DND-41 (cell line): ENCODE results near the gene PITPNM3.

Experiments
- EZH2 ChIP-seq: IDR thresholded peaks from 3 replicates; pipeline ENCODE4 v1.6.1; 2012; ENCODE audit warnings: borderline replicate concordance, low read depth, mild to moderate bottlenecking, moderate library complexity, low read length, inconsistent platforms; ENCODE audit not compliant: severe bottlenecking
- TF ChIP-seq, protein P1 (sequence below): IDR thresholded peaks from 2 replicates; pipeline ENCODE4 v1.5.1; 2012; ENCODE audit warnings: borderline replicate concordance, low read length, moderate library complexity, mild to moderate bottlenecking; ENCODE audit not compliant: poor library complexity, severe bottlenecking; ENCODE audit errors: extremely low read depth

GRCh38 chr17:6578491-6578890 lies 22.1 kb upstream of the PITPNM3 start:
- TF ChIP-seq, protein P1, sequence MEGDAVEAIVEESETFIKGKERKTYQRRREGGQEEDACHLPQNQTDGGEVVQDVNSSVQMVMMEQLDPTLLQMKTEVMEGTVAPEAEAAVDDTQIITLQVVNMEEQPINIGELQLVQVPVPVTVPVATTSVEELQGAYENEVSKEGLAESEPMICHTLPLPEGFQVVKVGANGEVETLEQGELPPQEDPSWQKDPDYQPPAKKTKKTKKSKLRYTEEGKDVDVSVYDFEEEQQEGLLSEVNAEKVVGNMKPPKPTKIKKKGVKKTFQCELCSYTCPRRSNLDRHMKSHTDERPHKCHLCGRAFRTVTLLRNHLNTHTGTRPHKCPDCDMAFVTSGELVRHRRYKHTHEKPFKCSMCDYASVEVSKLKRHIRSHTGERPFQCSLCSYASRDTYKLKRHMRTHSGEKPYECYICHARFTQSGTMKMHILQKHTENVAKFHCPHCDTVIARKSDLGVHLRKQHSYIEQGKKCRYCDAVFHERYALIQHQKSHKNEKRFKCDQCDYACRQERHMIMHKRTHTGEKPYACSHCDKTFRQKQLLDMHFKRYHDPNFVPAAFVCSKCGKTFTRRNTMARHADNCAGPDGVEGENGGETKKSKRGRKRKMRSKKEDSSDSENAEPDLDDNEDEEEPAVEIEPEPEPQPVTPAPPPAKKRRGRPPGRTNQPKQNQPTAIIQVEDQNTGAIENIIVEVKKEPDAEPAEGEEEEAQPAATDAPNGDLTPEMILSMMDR = no peak
- TF ChIP-seq EZH2 = no peak
